A549 (cell line): ENCODE measurements around the gene CCDC97.

Experiments
- BHLHE40 ChIP-seq: IDR thresholded peaks from 2 replicates; pipeline ENCODE4 v1.6.1; 2012; ENCODE audit warnings: low read depth, low read length, inconsistent platforms
- CEBPB ChIP-seq, 2 experiments: fragments of >200 bp in 1 of 2; sonication (Bioruptor Twin) in 1 of 2; formaldehyde crosslinking in 1 of 2; IDR thresholded peaks; 2 replicates each; pipeline ENCODE4 v1.6.1; 2012 to 2016
- CHD2 ChIP-seq: fragments of 150-350 bp; IDR thresholded peaks from 2 replicates; pipeline ENCODE4 v1.6.1; 2014; ENCODE audit warnings: low read length; ENCODE audit not compliant: partially characterized antibody
- CTCF ChIP-seq: fragments of >200 bp; sonication (Bioruptor Twin); formaldehyde crosslinking; IDR thresholded peaks from 3 replicates; pipeline ENCODE4 v1.5.1; 2016
- FOSL2 ChIP-seq, 2 experiments: fragments of 450-650 bp in 1 of 2; fragments of >200 bp in 1 of 2; sonication (Bioruptor Twin) in 1 of 2; formaldehyde crosslinking; IDR thresholded peaks; 2 replicates each; pipeline versions ENCODE4 v1.5.0 to v1.6.1; 2016 to 2020; ENCODE audit warnings: mild to moderate bottlenecking in 1 of 2, moderate library complexity in 1 of 2
- HDAC2 ChIP-seq: fragments of 200-600 bp; sonication (generic); IDR thresholded peaks from 2 replicates; pipeline ENCODE4 v1.6.1; 2016
- JUN ChIP-seq, 2 experiments: fragments of >200 bp; sonication (Bioruptor Twin); formaldehyde crosslinking; IDR thresholded peaks; 2 replicates in 1 of 2; 3 replicates in 1 of 2; pipeline ENCODE4 v1.6.1; 2016 to 2017
- MAFK ChIP-seq: fragments of 450-650 bp; IDR thresholded peaks from 2 replicates; pipeline ENCODE4 v1.6.1; 2014; ENCODE audit not compliant: partially characterized antibody
- NPAS2 ChIP-seq: fragments of 250-450 bp; sonication (Bioruptor Pico); IDR thresholded peaks from 2 replicates; pipeline ENCODE4 v1.8.0; 2022; ENCODE audit warnings: mild to moderate bottlenecking, moderate library complexity, borderline replicate concordance
- POLR2A ChIP-seq: IDR thresholded peaks from 2 replicates; pipeline ENCODE4 v1.6.1; 2012; ENCODE audit warnings: mild to moderate bottlenecking, low read length
- RAD21 ChIP-seq, 2 experiments: fragments of >200 bp in 1 of 2; sonication (Bioruptor Twin) in 1 of 2; formaldehyde crosslinking in 1 of 2; IDR thresholded peaks in 1 of 2; conservative IDR thresholded peaks in 1 of 2; 2 replicates in 1 of 2; 3 replicates in 1 of 2; pipeline ENCODE4 v1.6.1; 2012 to 2018; ENCODE audit warnings: inconsistent platforms in 1 of 2
- RARB ChIP-seq: fragments of 250-450 bp; sonication (Bioruptor Pico); IDR thresholded peaks from 2 replicates; pipeline ENCODE4 v1.8.0; 2021; ENCODE audit warnings: mild to moderate bottlenecking, moderate library complexity
- RFX5 ChIP-seq: fragments of 450-650 bp; IDR thresholded peaks from 2 replicates; pipeline ENCODE4 v1.7.1; 2014; ENCODE audit warnings: antibody characterized with exemption, mild to moderate bottlenecking, moderate library complexity

- TF ChIP-seq HDAC2 (no peak), BHLHE40 (no peak), RAD21 (conservative IDR thresholded peaks at IDR 0.05 in 1 of 2, IDR thresholded peaks at IDR 0.05 in 1 of 2) (no peak), NPAS2 (CRISPR knock-in tag) (no peak), CTCF (no peak), CEBPB (IDR thresholded peaks at IDR 0.05) (no peak), FOSL2 (IDR thresholded peaks at IDR 0.05) (no peak), FOSL2 (CRISPR knock-in tag; IDR thresholded peaks at IDR 0.05) (no peak), RFX5 (no peak), JUN (IDR thresholded peaks at IDR 0.05) (no peak), POLR2A (0 out of 2 replicates have a peak, but pooled peaks have one; percentile 1), RARB (CRISPR knock-in tag) (no peak), MAFK (no peak), CHD2 (no peak)
Measured at GRCh38 chr19:41364524-41365391, 54.8 kb downstream of the CCDC97 start.
